H1 (cell line): ENCODE measurements around the gene PTCH2. TPM values are rescaled to one million over a fixed set of nuclear protein-coding genes. Genes with fewer than 3 reads are reported as not detected.

Experiments
- BRCA1 ChIP-seq: IDR thresholded peaks from 2 replicates; pipeline ENCODE4 v1.6.1; 2012; ENCODE audit warnings: low read depth, low read length, improper control_type of control experiment
- RXRA ChIP-seq: IDR thresholded peaks from 2 replicates; pipeline ENCODE4 v1.6.1; 2011; ENCODE audit warnings: low read depth, mild to moderate bottlenecking, low read length, moderate library complexity; ENCODE audit not compliant: insufficient read depth
- polyA plus RNA-seq, 7 experiments: library from polyadenylated mRNA; depleted of rRNA in 3 of 7; stranded (reverse) in 5 of 7; unstranded in 2 of 7; fragments of >200 nt in 5 of 7; fragments of 200-250 nt in 2 of 7; gene quantifications; 1 replicate in 5 of 7; 2 replicates in 1 of 7; 4 replicates in 1 of 7; pipeline versions ENCODE4 v1.2.1 to v1.2.3, GENCODE V29; 2011 to 2013; ENCODE audit warnings: missing spikeins in 2 of 7, mixed read lengths in 2 of 7
- total RNA-seq: library from RNA; stranded (reverse); fragmentation: NEBNext Ultra II Directional; extraction: Animal tissue kit (Norgen Biotek cat#: 25700); gene quantifications from 2 replicates; pipeline ENCODE4 v1.2.1, GENCODE V29; 2021
- TF ChIP-seq, protein P1 (sequence below), 3 experiments: IDR thresholded peaks; 1 replicate in 2 of 3; 2 replicates in 1 of 3; pipeline versions ENCODE4 v1.5.1 to v1.6.1; 2011; ENCODE audit warnings: low read length in 3 of 3, mild to moderate bottlenecking in 3 of 3, inconsistent platforms in 2 of 3, low read depth in 1 of 3, moderate library complexity in 1 of 3; ENCODE audit not compliant: insufficient read depth in 1 of 3; ENCODE audit errors: control extremely low read depth in 1 of 3
- TF ChIP-seq, protein P2 (sequence below): IDR thresholded peaks from 2 replicates; pipeline ENCODE4 v1.6.1; 2012; ENCODE audit warnings: low read length, inconsistent platforms

The PTCH2 gene
- total and polyA plus RNA-seq, 2 of the 8 experiments (the other 6 are each of a cell fraction or from before 2014, with no cell fraction given): 0.35 to 1.2 TPM

DNA sequence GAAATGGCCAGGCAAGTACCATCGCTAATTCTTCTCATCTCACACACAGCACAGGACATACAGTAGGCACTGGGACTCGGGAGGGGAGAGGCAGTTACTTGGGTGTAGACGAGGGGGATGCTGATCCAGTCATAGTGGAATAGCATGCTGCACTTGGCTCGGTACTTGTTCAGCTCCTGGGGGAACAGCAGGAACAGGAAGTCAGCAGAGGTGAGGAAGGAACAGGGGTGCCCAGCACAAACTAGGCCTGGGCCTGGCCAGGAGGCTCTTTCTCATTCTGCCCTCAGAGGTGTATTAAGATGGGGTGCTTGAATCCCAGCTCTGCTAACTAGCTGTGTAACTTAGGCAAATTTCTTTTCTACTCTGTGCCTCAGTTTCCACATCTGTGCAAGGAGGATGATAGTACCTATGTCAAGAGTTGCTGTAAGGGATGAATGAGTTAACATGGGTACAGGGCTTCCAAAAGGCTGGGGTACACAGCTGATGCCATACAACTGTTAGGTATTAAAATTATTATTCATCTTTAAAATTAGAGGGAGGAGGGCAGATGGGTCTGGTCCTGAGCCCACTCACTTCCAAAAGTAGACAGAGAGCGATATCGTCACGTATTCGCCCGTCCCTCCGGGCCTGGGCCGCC is 57.4 kb downstream of the PTCH2 start (continued):
- TF ChIP-seq, protein P1, sequence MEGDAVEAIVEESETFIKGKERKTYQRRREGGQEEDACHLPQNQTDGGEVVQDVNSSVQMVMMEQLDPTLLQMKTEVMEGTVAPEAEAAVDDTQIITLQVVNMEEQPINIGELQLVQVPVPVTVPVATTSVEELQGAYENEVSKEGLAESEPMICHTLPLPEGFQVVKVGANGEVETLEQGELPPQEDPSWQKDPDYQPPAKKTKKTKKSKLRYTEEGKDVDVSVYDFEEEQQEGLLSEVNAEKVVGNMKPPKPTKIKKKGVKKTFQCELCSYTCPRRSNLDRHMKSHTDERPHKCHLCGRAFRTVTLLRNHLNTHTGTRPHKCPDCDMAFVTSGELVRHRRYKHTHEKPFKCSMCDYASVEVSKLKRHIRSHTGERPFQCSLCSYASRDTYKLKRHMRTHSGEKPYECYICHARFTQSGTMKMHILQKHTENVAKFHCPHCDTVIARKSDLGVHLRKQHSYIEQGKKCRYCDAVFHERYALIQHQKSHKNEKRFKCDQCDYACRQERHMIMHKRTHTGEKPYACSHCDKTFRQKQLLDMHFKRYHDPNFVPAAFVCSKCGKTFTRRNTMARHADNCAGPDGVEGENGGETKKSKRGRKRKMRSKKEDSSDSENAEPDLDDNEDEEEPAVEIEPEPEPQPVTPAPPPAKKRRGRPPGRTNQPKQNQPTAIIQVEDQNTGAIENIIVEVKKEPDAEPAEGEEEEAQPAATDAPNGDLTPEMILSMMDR (IDR thresholded peaks at IDR 0.05; ENCODE audit: control extremely low read depth in 1 of 3, insufficient read depth in 1 of 3, low read depth in 1 of 3, low read length in 3 of 3): no peak
- TF ChIP-seq, protein P2, sequence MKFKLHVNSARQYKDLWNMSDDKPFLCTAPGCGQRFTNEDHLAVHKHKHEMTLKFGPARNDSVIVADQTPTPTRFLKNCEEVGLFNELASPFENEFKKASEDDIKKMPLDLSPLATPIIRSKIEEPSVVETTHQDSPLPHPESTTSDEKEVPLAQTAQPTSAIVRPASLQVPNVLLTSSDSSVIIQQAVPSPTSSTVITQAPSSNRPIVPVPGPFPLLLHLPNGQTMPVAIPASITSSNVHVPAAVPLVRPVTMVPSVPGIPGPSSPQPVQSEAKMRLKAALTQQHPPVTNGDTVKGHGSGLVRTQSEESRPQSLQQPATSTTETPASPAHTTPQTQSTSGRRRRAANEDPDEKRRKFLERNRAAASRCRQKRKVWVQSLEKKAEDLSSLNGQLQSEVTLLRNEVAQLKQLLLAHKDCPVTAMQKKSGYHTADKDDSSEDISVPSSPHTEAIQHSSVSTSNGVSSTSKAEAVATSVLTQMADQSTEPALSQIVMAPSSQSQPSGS: no peak
- no peak for TF ChIP-seq RXRA
- TF ChIP-seq BRCA1: no peak
